Activated naive CD4-positive, alpha-beta T cell treated with anti-CD3 and anti-CD28 coated beads, Interleukin-2, amount 10 ng/mL, durations not matched to agents 7 days and 5 days (primary cell): ENCODE data around the gene TBC1D22B.
"Not testable (repeated sequence)": the region's sequence is repeated elsewhere in the genome, so short reads cannot be mapped to it uniquely, and the experiment has no call there.

Source experiments
- CTCF ChIA-PET: fragments of 350-600 bp; sonication (Branson Sonifier 250); formaldehyde crosslinking; loops from one replicate; lab custom pipeline; 2021; ENCODE audit warnings: antibody characterized with exemption; lab: Charles Lee
- DNase-seq: peaks from one replicate; pipeline ENCODE4 v3.0.0-alpha.2; 2020
- H3K27ac Mint-ChIP-seq: one replicate; pipeline ENCODE4 v1.8.0; 2021; ENCODE audit warnings: mild to moderate bottlenecking, moderate library complexity, mixed read lengths
- H3K27me3 Mint-ChIP-seq: one replicate; pipeline ENCODE4 v1.8.0; 2021; ENCODE audit warnings: mild to moderate bottlenecking, mixed read lengths
- H3K36me3 Mint-ChIP-seq: one replicate; pipeline ENCODE4 v1.8.0; 2021; ENCODE audit warnings: mixed read lengths
- H3K4me1 Mint-ChIP-seq: one replicate; pipeline ENCODE4 v1.8.0; 2021; ENCODE audit warnings: mixed read lengths
- H3K4me3 Mint-ChIP-seq: one replicate; pipeline ENCODE4 v1.8.0; 2021; ENCODE audit warnings: mild to moderate bottlenecking, moderate library complexity, mixed read lengths
- H3K9me3 Mint-ChIP-seq: one replicate; pipeline ENCODE4 v1.8.0; 2021; ENCODE audit warnings: mixed read lengths

The TBC1D22B gene

DNA sequence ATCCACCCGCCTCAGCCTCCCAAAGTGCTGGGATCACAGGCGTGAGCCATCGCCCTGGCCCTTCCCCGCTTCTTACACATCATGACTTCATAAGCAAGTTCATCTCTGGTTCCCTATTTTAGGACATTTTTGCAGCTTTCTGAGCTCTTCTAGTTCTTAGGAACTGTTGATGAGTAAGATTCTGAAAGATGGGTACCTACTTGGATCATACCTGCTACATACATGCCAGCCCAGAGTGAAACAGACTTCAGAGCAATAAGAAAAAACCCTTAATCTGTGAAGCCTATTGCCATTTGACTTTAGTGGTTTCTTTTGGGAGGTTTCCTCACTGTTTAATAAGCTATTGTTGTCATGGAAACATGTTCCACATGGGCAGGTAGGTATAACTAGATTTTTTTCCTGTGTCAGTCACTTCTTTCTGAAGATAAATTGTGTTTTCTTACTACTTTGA, 28.3 kb downstream of the TBC1D22B start:
- CTCF ChIA-PET, result no interaction called here
- DNase-seq, result no peak
- Mint-ChIP-seq H3K4me1 (peaks cover 69% of the 10 kb centered on the region), H3K9me3 (no peaks in the 10 kb centered on the region), H3K36me3 (peaks cover 59% of the 10 kb centered on the region), H3K4me3 (no peak overlapping the region), H3K27ac (no peak overlapping the region), H3K27me3 (no peaks in the 10 kb centered on the region)

DNA sequence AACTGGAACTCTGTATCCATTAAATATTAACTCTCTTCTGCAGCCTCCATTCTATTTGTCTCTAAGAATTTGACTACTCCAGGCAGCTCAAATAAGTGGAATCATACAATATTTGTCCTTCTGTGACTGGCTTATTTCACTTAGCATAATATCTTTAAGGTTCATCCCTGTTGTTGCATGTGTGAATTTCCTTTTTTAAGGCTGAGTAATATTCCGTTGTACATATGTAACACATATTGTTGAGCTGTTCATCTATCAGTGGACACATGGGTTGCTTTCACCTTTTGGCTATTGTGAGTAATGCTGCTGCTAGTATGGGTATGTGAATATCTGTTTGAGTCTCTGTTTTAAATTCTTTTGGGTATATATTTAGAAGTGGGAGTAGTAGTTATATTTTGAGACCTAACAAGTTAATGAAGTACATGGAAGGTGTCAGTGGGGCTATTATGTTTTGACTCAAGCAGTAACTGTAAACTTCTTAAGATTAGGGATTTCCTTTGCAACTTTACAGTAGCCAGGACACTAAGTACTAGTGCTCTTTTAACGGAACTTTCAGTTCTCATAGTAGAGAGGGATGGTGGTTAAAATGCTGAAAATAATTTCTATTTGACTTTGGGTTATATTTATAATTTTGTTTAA, 30.1 kb downstream of the TBC1D22B start:
- Mint-ChIP-seq H3K9me3 (no peaks in the 10 kb centered on the region), H3K27me3 (no peaks in the 10 kb centered on the region), H3K4me1 (peaks cover 69% of the 10 kb centered on the region), H3K27ac (no peak overlapping the region), H3K36me3 (peaks cover 60% of the 10 kb centered on the region), H3K4me3 (no peak overlapping the region)
- DNase-seq, result no peak
- CTCF ChIA-PET, result interaction anchor here (0.6 kb wide), 1 partner anchor 226 kb away, joined by 5 read pairs; no protein-coding TSS in a partner anchor

DNA sequence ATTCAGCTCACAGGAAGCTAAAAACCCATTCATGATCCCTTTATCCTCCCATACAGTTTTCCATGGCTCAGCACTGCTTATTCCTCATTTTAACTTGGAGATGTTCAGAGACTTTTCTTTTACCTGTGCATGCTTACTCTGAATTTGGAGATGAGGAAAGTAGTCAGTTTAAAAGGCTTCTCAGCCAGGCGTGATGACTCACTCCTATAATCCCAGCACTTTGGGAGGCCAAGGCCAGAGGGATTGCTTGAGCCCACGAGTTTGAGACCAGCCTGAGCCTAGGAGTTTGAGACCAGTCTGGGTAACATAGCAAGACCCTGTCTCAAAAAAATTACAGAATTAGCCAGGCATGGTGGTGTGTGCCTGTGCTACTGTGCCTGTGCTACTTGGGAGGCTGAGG, 30.7 kb downstream of the TBC1D22B start:
- Mint-ChIP-seq H3K36me3 (peaks cover 56% of the 10 kb centered on the region), H3K9me3 (no peaks in the 10 kb centered on the region), H3K27me3 (no peaks in the 10 kb centered on the region), H3K4me3 (no peak overlapping the region), H3K27ac (peak overlapping the region; percentile 89), H3K4me1 (peaks cover 67% of the 10 kb centered on the region)
- CTCF ChIA-PET, result interaction anchor here (2.3 kb wide), 1 partner anchor 267 kb away, joined by 8 read pairs; no protein-coding TSS in a partner anchor
- no peak for DNase-seq

- H3K4me1 Mint-ChIP-seq, result peaks cover 58% of the 10 kb centered on the region
- DNase-seq, result peak; percentile 70
- peak overlapping the region; percentile 89 for H3K27ac Mint-ChIP-seq
- H3K36me3 Mint-ChIP-seq, result peaks cover 53% of the 10 kb centered on the region
- no peaks in the 10 kb centered on the region for H3K27me3 Mint-ChIP-seq
- peak overlapping the region; percentile 8 for H3K4me3 Mint-ChIP-seq
- CTCF ChIA-PET, result interaction anchor here (0.5 to 2.3 kb wide), 6 partner anchors 11 to 1216 kb away, joined by 3 to 8 read pairs (median 3); no protein-coding TSS in a partner anchor
- no peaks in the 10 kb centered on the region for H3K9me3 Mint-ChIP-seq
Observed at GRCh38 chr6:37289931-37290330, 32.4 kb downstream of the TBC1D22B start.

- no peak for DNase-seq
- H3K4me3 Mint-ChIP-seq, result no peak overlapping the region
- no peak overlapping the region for H3K27ac Mint-ChIP-seq
- CTCF ChIA-PET, result interaction anchor here (1.1 to 2.3 kb wide), 4 partner anchors 9 to 272 kb away, joined by 3 to 9 read pairs (median 5); no protein-coding TSS in a partner anchor
- no peaks in the 10 kb centered on the region for H3K9me3 Mint-ChIP-seq
- H3K4me1 Mint-ChIP-seq, result peaks cover 43% of the 10 kb centered on the region
- H3K36me3 Mint-ChIP-seq, result peaks cover 52% of the 10 kb centered on the region
- no peaks in the 10 kb centered on the region for H3K27me3 Mint-ChIP-seq
Observed at GRCh38 chr6:37293426-37293825, 35.9 kb downstream of the TBC1D22B start.

GRCh38 chr6:37297637-37298036, 40.1 kb downstream of the TBC1D22B start:
- H3K36me3 Mint-ChIP-seq, result peaks cover 50% of the 10 kb centered on the region
- DNase-seq, H3K4me1 Mint-ChIP-seq, CTCF ChIA-PET, H3K9me3 Mint-ChIP-seq, H3K27ac Mint-ChIP-seq, H3K27me3 Mint-ChIP-seq, H3K4me3 Mint-ChIP-seq: not testable (repeated sequence)

- CTCF ChIA-PET, result interaction anchor here (1.2 kb wide), 1 partner anchor 15 kb away, joined by 5 read pairs; no protein-coding TSS in a partner anchor
- Mint-ChIP-seq H3K36me3 (peaks cover 55% of the 10 kb centered on the region), H3K9me3 (no peaks in the 10 kb centered on the region), H3K27me3 (no peaks in the 10 kb centered on the region), H3K4me3 (no peak overlapping the region), H3K27ac (no peak overlapping the region), H3K4me1 (peaks cover 12% of the 10 kb centered on the region)
- no peak for DNase-seq
Observed at GRCh38 chr6:37298958-37299357, 41.4 kb downstream of the TBC1D22B start.

GRCh38 chr6:37299990-37300389, 42.4 kb downstream of the TBC1D22B start:
- H3K4me3 Mint-ChIP-seq, result no peak overlapping the region
- no peaks in the 10 kb centered on the region for H3K9me3 Mint-ChIP-seq
- peaks cover 55% of the 10 kb centered on the region for H3K36me3 Mint-ChIP-seq
- H3K27me3 Mint-ChIP-seq, result no peaks in the 10 kb centered on the region
- CTCF ChIA-PET, result interaction anchor here (1.0 to 1.2 kb wide), 3 partner anchors 14 to 87 kb away, joined by 3 to 5 read pairs (median 3); no protein-coding TSS in a partner anchor
- no peak for DNase-seq
- no peak overlapping the region for H3K27ac Mint-ChIP-seq
- peaks cover 15% of the 10 kb centered on the region for H3K4me1 Mint-ChIP-seq

DNA sequence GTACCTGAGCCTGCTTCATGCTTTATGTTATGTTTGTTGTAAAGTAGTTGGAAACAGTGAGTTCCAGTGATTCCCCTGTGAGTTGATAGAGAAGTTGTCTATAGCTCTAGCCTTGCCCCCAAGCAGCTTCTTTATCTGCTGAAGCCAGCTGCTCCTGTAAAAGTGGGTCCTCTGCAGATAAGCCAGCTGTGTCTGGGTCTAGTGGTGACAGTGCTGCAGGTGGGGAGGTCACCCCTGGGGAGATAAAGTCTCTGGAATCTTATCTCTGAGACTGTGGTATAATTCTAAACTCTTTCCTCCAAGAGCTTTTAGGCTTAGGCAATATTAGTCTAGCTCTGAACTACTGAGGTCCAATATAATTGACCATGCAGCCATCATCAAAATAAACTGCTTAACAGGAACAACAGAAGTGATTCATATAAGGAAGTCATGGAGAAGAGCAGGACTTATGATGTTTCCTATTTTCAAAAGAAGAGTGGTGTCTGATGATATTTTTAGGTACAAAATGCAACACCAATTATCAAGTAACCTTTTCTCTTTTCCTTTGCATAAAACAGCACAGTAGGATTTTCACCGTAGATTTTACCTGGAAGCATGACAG, 44.6 kb downstream of the TBC1D22B start:
- CTCF ChIA-PET, result interaction anchor here (0.9 to 1.7 kb wide), 6 partner anchors 8 to 284 kb away, joined by 3 to 10 read pairs (median 4); no protein-coding TSS in a partner anchor
- H3K27ac Mint-ChIP-seq, result no peak overlapping the region

DNA sequence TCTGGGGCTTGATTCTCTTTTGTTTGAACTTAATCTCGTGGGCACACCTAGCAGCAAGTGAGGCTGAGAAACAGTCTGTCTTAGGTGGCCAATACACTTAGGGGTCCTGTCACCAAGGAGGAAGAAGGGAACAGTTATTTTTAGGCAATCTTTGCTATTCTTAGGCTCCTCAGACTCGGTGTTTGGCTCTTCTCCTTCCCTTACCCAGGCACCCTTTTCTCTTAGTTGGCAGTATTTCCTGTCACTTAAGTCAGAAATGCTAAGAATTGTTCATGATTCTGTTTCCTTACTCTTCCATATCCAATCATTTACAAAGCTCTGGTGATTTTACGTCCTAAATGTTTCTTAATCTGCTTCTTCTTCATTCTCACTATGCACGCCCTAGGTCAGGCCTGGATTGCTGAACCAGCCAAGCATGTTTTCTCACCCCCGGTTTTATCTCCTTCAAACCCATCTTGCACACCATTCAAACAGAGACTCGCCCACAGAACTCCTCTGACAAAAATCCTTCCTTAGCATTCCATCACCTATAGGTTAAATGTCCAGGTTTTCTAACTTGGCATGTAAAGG, 45.6 kb downstream of the TBC1D22B start:
- Mint-ChIP-seq H3K36me3 (peaks cover 44% of the 10 kb centered on the region), H3K4me1 (peaks cover 15% of the 10 kb centered on the region), H3K27me3 (no peaks in the 10 kb centered on the region), H3K4me3 (no peak overlapping the region), H3K9me3 (no peaks in the 10 kb centered on the region), H3K27ac (no peak overlapping the region)
- CTCF ChIA-PET, result interaction anchor here (0.7 to 14.7 kb wide), 8 partner anchors 8 to 545 kb away, joined by 3 to 182 read pairs (median 5); no protein-coding TSS in a partner anchor
- no peak for DNase-seq

More for the DNA sequence above, 44.6 kb downstream of the TBC1D22B start:
- Mint-ChIP-seq H3K4me1 (peaks cover 15% of the 10 kb centered on the region), H3K27me3 (no peaks in the 10 kb centered on the region), H3K9me3 (no peaks in the 10 kb centered on the region), H3K4me3 (no peak overlapping the region), H3K36me3 (peaks cover 47% of the 10 kb centered on the region)
- DNase-seq, result no peak

DNA sequence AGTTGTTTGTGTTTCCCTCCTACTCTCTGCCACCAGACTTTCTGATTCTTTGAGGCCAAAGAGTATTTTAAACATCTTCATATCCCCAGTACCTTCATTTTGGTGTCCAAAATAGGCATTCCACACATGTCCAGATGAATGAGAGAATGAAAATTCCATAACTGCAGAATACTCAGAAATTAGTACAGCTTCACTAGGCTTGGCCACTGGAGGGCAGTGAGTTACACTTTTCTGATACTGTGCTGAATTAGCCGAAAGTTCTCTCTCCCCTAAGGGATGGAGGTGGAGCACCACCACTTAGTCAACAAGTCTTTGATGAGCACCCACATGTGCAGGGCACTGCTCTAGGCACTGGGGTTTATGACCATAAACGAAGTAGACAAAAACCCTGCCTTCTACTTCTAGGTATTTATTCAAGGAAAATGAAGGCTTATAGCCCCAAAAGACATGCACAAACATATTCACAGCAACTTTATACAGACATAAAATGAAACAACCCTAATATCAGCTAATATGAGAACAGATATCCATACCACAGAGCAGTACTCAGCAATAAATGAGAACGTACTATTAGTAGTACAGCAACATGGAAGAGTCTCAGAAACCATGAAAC, 46.4 kb downstream of the TBC1D22B start:
- peaks cover 15% of the 10 kb centered on the region for H3K4me1 Mint-ChIP-seq
- peak overlapping the region; percentile 5 for H3K27ac Mint-ChIP-seq
- no peaks in the 10 kb centered on the region for H3K27me3 Mint-ChIP-seq
- CTCF ChIA-PET, result interaction anchor here (0.7 to 14.7 kb wide), 6 partner anchors 9 to 544 kb away, joined by 3 to 182 read pairs (median 5); no protein-coding TSS in a partner anchor
- H3K36me3 Mint-ChIP-seq, result peaks cover 41% of the 10 kb centered on the region
- no peak overlapping the region for H3K4me3 Mint-ChIP-seq
- peak; percentile 48 for DNase-seq
- H3K9me3 Mint-ChIP-seq, result no peaks in the 10 kb centered on the region

DNA sequence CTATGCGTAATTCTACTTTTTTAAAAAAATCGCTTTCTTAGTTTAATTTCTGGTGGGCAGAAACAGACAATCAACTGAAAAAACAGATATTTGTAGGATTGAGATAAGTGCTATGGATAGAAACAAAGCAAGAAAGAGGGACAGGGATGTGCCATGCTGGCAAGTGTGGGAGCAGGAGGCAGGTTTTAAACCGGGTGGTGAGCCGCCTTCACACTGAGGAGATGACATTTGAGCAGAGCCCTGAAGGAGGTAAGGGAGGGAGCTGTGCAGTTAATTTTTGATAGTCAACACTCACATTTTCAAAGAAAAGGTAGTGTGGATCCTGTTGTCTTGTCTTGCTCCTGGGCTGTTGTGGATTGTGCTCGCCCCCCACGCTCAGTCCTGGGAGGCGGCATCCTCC, 47.2 kb downstream of the TBC1D22B start:
- peaks cover 15% of the 10 kb centered on the region for H3K4me1 Mint-ChIP-seq
- H3K9me3 Mint-ChIP-seq, result no peaks in the 10 kb centered on the region
- H3K27me3 Mint-ChIP-seq, result no peaks in the 10 kb centered on the region
- no peak for DNase-seq
- no peak overlapping the region for H3K4me3 Mint-ChIP-seq
- CTCF ChIA-PET, result interaction anchor here (2.3 to 14.7 kb wide), 3 partner anchors 10 to 284 kb away, joined by 7 to 182 read pairs (median 20); no protein-coding TSS in a partner anchor
- no peak overlapping the region for H3K27ac Mint-ChIP-seq
- H3K36me3 Mint-ChIP-seq, result peaks cover 40% of the 10 kb centered on the region

GRCh38 chr6:37305841-37306425, 48.4 kb downstream of the TBC1D22B start:
- Mint-ChIP-seq H3K36me3 (peaks cover 35% of the 10 kb centered on the region), H3K27me3 (no peaks in the 10 kb centered on the region), H3K27ac (no peak overlapping the region), H3K4me1 (peaks cover 16% of the 10 kb centered on the region), H3K4me3 (no peak overlapping the region), H3K9me3 (no peaks in the 10 kb centered on the region)
- DNase-seq, result no peak
- CTCF ChIA-PET, result interaction anchor here (0.7 to 14.7 kb wide), 8 partner anchors 9 to 540 kb away, joined by 3 to 182 read pairs (median 5); no protein-coding TSS in a partner anchor
